ENCODE measurements around the gene CXorf38. TPM values are rescaled to one million over a fixed set of nuclear protein-coding genes. Genes with fewer than 3 reads are reported as not detected.

The CXorf38 gene
- total and polyA plus RNA-seq, 2 of the 8 experiments (the other 6 are each of a cell fraction or from before 2014, with no cell fraction given), result 3.6 to 6.4 TPM

DNA sequence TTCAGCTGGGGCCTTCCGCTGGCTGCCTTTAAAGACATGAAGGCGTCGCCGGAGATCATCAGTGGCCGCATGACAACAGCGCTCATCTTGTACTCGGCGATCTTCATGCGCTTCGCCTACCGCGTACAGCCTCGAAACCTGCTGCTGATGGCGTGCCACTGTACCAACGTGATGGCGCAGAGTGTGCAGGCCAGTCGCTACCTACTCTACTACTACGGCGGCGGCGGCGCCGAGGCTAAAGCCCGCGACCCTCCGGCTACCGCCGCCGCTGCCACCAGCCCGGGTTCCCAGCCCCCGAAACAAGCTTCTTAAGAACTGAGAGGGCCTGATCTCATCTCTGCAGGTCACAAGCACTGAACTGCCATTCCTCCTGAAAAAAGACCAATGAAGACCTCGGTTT lies 23.7 kb downstream of the CXorf38 start:
- 91% methylated on average over 32 of the region's 32 CpGs; no CpG with 5 or more reads in 1 of the 2 experiments for WGBS, 2 experiments (ENCODE audit: extremely low coverage in 1 of 2, insufficient coverage in 1 of 2, insufficient read length in 1 of 2, insufficient replicate concordance in 2 of 2, low coverage in 1 of 2, low lambda C conversion rate in 2 of 2, missing lambda C conversion rate in 1 of 2)
- no peak overlapping the region for H3K4ac ChIP-seq (replicated peaks; ENCODE audit: insufficient read length, low read depth, low read length)
- H2BK5ac ChIP-seq (ENCODE audit: low read depth, low read length), result no peak overlapping the region
- no peak overlapping the region for H4K91ac ChIP-seq (replicated peaks; ENCODE audit: insufficient read length, low read length)
- no peak overlapping the region for H2BK120ac ChIP-seq (replicated peaks; ENCODE audit: low read depth, low read length)
- H3K79me1 ChIP-seq (ENCODE audit: low read depth, low read length), result no peaks in the 10 kb centered on the region
- peaks cover 0 to 3% (median 0%) of the 10 kb centered on the region in 4 experiments; a peak in 1 of 7 replicates for H3K4me1 ChIP-seq (replicated peaks in 1 of 4; ENCODE audit: control insufficient read depth in 3 of 4, insufficient read depth in 4 of 4, low read length in 3 of 4)
- no peak overlapping the region for H3K56ac ChIP-seq (replicated peaks; ENCODE audit: insufficient read length, low read depth, low read length)
- no peaks in the 10 kb centered on the region for H3K27me3 ChIP-seq (replicated peaks in 1 of 4; ENCODE audit: control insufficient read depth in 3 of 4, extremely low read depth in 1 of 4, insufficient read depth in 3 of 4, low read length in 3 of 4)
- H3K9ac ChIP-seq (replicated peaks in 1 of 4; ENCODE audit: extremely low read depth in 1 of 4, low read depth in 3 of 4, low read length in 3 of 4), result no peak overlapping the region
- POLR2A ChIA-PET (ENCODE audit: partially characterized antibody), result interaction anchor here (0.7 kb wide), 1 partner anchor 11 kb away, joined by 3 read pairs; no protein-coding TSS in a partner anchor
- H3K23ac ChIP-seq (ENCODE audit: insufficient read length), result no peak overlapping the region
- CTCF ChIA-PET (ENCODE audit: partially characterized antibody), result no interaction called here
- no peaks in the 10 kb centered on the region for H3K23me2 ChIP-seq (ENCODE audit: low read depth, low read length)
- no peak overlapping the region for H3K14ac ChIP-seq (ENCODE audit: insufficient read length)
- H2BK15ac ChIP-seq (ENCODE audit: low read length), result no peak overlapping the region
- no peaks in the 10 kb centered on the region for H3K9me3 ChIP-seq (ENCODE audit: insufficient read depth in 2 of 2, low read depth in 1 of 2, low read length in 1 of 2)
- H3K18ac ChIP-seq (ENCODE audit: extremely low read depth, low read length), result no peak overlapping the region
- no peak overlapping the region for H3K4me3 ChIP-seq (ENCODE audit: extremely low read depth in 1 of 4, insufficient read depth in 2 of 4, low read depth in 3 of 4, low read length in 4 of 4)
- no peaks in the 10 kb centered on the region for H3K79me2 ChIP-seq (ENCODE audit: control insufficient read depth in 1 of 2, insufficient read depth in 2 of 2, low read length in 2 of 2)
- TF ChIP-seq RXRA (IDR thresholded peaks at IDR 0.05; ENCODE audit: insufficient read depth, low read depth, low read length) (no peak), GABPA (IDR thresholded peaks at IDR 0.05; ENCODE audit: borderline replicate concordance, insufficient read depth, low read length) (no peak), EZH2 (IDR thresholded peaks at IDR 0.05; ENCODE audit: low read depth, low read length, severe bottlenecking) (no peak), FOSL1 (IDR thresholded peaks at IDR 0.05; ENCODE audit: insufficient read depth, low read depth, low read length) (no peak), YY1 (IDR thresholded peaks at IDR 0.05; ENCODE audit: low read depth, low read length) (no peak), KDM1A (IDR thresholded peaks at IDR 0.05; ENCODE audit: borderline replicate concordance, low read length) (no peak), MAFK (IDR thresholded peaks at IDR 0.05; ENCODE audit: low read depth, low read length) (no peak)
- no peaks in the 10 kb centered on the region for H4K20me1 ChIP-seq (replicated peaks in 1 of 2; ENCODE audit: control insufficient read depth in 1 of 2, insufficient read depth in 2 of 2, low read length in 2 of 2)
- no peak overlapping the region for H4K8ac ChIP-seq (ENCODE audit: extremely low read depth, insufficient read depth, low read length)
- no peak overlapping the region for H2BK12ac ChIP-seq (ENCODE audit: low read depth, low read length)
- no peak overlapping the region for H2AK5ac ChIP-seq (ENCODE audit: low read depth, low read length)
- no peak overlapping the region for H4K5ac ChIP-seq (ENCODE audit: insufficient read length, low read depth, low read length)
- H3K36me3 ChIP-seq (ENCODE audit: control insufficient read depth in 2 of 4, insufficient read depth in 4 of 4, low read length in 3 of 4), result peaks cover 0 to 6% (median 0%) of the 10 kb centered on the region in 4 experiments; a peak in 1 of 8 replicates
- H3K27ac ChIP-seq (ENCODE audit: low read depth, low read length), result no peak overlapping the region
- no peak overlapping the region for H3K4me2 ChIP-seq (ENCODE audit: insufficient read depth in 1 of 2, low read depth in 2 of 2, low read length in 2 of 2)
- FAIRE-seq (no peak), DNase-seq (ENCODE audit: low read depth in 1 of 2, low spot score in 2 of 2) (no peak)
- no peak overlapping the region for H2BK20ac ChIP-seq (ENCODE audit: low read length)
- H2AFZ ChIP-seq (ENCODE audit: low read length), result no peak overlapping the region

All from H1 (cell line).